Liver (tissue), 9 donors: ENCODE measurements around the gene EVC. TPM values are rescaled to one million over a fixed set of nuclear protein-coding genes. Genes with fewer than 3 reads are reported as not detected.

Experiments used
- DNase-seq: peaks from one replicate; pipeline ENCODE4 v3.0.0-alpha.2; 2017; ENCODE audit warnings: low spot score
- H3K27ac ChIP-seq, 2 donors: one replicate each; pipeline ENCODE4 v1.7.0; 2013; ENCODE audit warnings: inconsistent platforms in 2 of 2, low read length in 2 of 2, control low read depth in 1 of 2, low read depth in 1 of 2, mild to moderate bottlenecking in 1 of 2
- H3K27me3 ChIP-seq, 4 donors: one replicate each; pipeline versions ENCODE4 v1.6.1 to v1.7.0; 2013; ENCODE audit warnings: low read length in 3 of 4, inconsistent platforms in 1 of 4, mild to moderate bottlenecking in 1 of 4, moderate library complexity in 1 of 4; ENCODE audit not compliant: control insufficient read depth in 4 of 4, insufficient read depth in 4 of 4
- H3K36me3 ChIP-seq, 4 donors: one replicate each; pipeline versions ENCODE4 v1.6.1 to v1.7.0; 2013; ENCODE audit warnings: low read length in 3 of 4, mild to moderate bottlenecking in 3 of 4, low read depth in 1 of 4, moderate library complexity in 1 of 4; ENCODE audit not compliant: control insufficient read depth in 4 of 4, insufficient read depth in 3 of 4
- H3K4me1 ChIP-seq, 4 donors: one replicate each; pipeline versions ENCODE4 v1.6.1 to v1.7.0; 2013; ENCODE audit warnings: low read length in 3 of 4, mild to moderate bottlenecking in 3 of 4, moderate library complexity in 1 of 4; ENCODE audit not compliant: control insufficient read depth in 4 of 4, insufficient read depth in 4 of 4
- H3K4me3 ChIP-seq, 3 donors: one replicate each; pipeline versions ENCODE4 v1.6.1 to v1.7.0; 2013; ENCODE audit warnings: low read length in 3 of 3, control low read depth in 1 of 3, low read depth in 1 of 3, mild to moderate bottlenecking in 1 of 3
- H3K9ac ChIP-seq, 2 donors: one replicate each; pipeline ENCODE4 v1.7.0; 2013; ENCODE audit warnings: low read length in 2 of 2, mild to moderate bottlenecking in 2 of 2, moderate library complexity in 2 of 2, control low read depth in 1 of 2, low read depth in 1 of 2
- H3K9me3 ChIP-seq, 4 donors: one replicate each; pipeline versions ENCODE4 v1.6.1 to v1.7.0; 2013; ENCODE audit warnings: low read length in 3 of 4; ENCODE audit not compliant: control insufficient read depth in 4 of 4
- EGR1 ChIP-seq, 2 donors: IDR thresholded peaks; 2 replicates each; pipeline ENCODE4 v1.6.1; 2016 to 2018; ENCODE audit warnings: antibody characterized with exemption in 2 of 2, low read depth in 2 of 2
- HNF4A ChIP-seq, 2 donors: conservative IDR thresholded peaks; 2 replicates each; pipeline ENCODE4 v1.6.1; 2016; ENCODE audit warnings: antibody characterized with exemption in 2 of 2, mild to moderate bottlenecking in 2 of 2
- HNF4G ChIP-seq: IDR thresholded peaks from 2 replicates; pipeline ENCODE4 v1.6.1; 2016; ENCODE audit warnings: antibody characterized with exemption
- JUND ChIP-seq, 2 donors: IDR thresholded peaks; 2 replicates each; pipeline ENCODE4 v1.6.1; 2016; ENCODE audit warnings: antibody characterized with exemption in 2 of 2
- NR2F2 ChIP-seq: IDR thresholded peaks from 2 replicates; pipeline ENCODE4 v1.6.1; 2016; ENCODE audit warnings: antibody characterized with exemption
- RAD21 ChIP-seq, 2 donors: IDR thresholded peaks; 2 replicates each; pipeline ENCODE4 v1.6.1; 2016; ENCODE audit warnings: antibody characterized with exemption in 2 of 2, mild to moderate bottlenecking in 2 of 2
- RXRA ChIP-seq, 2 donors: IDR thresholded peaks; 2 replicates each; pipeline ENCODE4 v1.6.1; 2017 to 2018; ENCODE audit warnings: antibody characterized with exemption in 2 of 2, mild to moderate bottlenecking in 1 of 2
- SP1 ChIP-seq: IDR thresholded peaks from 2 replicates; pipeline ENCODE4 v1.6.1; 2018; ENCODE audit warnings: antibody characterized with exemption, mild to moderate bottlenecking
- TAF1 ChIP-seq: conservative IDR thresholded peaks from 2 replicates; pipeline ENCODE4 v1.6.1; 2016; ENCODE audit warnings: antibody characterized with exemption, mild to moderate bottlenecking
- YY1 ChIP-seq: IDR thresholded peaks from 2 replicates; pipeline ENCODE4 v1.6.1; 2016; ENCODE audit warnings: antibody characterized with exemption, mild to moderate bottlenecking
- WGBS: extraction: QIAGEN DNeasy Blood & Tissue Kit; methylation state at CpG from one replicate; pipeline ENCODE4 v1.1.7; 2013; 5-methylcytosine and 5-hydroxymethylcytosine counted together
- polyA plus RNA-seq, 2 donors: library from polyadenylated mRNA; stranded (reverse) in 1 of 2; unstranded in 1 of 2; fragments of 200-250 nt in 1 of 2; fragments of >200 nt in 1 of 2; fragmentation: Nextera tagmentation in 1 of 2; extraction: Ambion mirVana in 1 of 2; gene quantifications; one replicate each; pipeline versions ENCODE4 v1.2.1 to v1.2.3, GENCODE V29; 2013 to 2015
- total RNA-seq, 2 donors: library from RNA; depleted of rRNA; stranded (reverse); fragments of >200 nt; gene quantifications; one replicate each; pipeline ENCODE4 v1.2.3, GENCODE V29; 2014
- TF ChIP-seq, protein P1 (sequence below): IDR thresholded peaks from 2 replicates; pipeline ENCODE4 v1.6.1; 2016; ENCODE audit warnings: antibody characterized with exemption
- TF ChIP-seq, protein P2 (sequence below): IDR thresholded peaks from 2 replicates; pipeline ENCODE4 v1.6.1; 2016; ENCODE audit warnings: antibody characterized with exemption, mild to moderate bottlenecking
- TF ChIP-seq, protein P3 (sequence below): fragments of 150-350 bp; IDR thresholded peaks from 2 replicates; pipeline ENCODE4 v1.5.1; 2017; ENCODE audit warnings: improper control_type of control experiment, low read depth, low read length; ENCODE audit not compliant: missing input control
- TF ChIP-seq, protein P4 (sequence below): IDR thresholded peaks from 2 replicates; pipeline ENCODE4 v1.6.1; 2016; ENCODE audit warnings: antibody characterized with exemption
- TF ChIP-seq, protein P5 (sequence below): IDR thresholded peaks from 2 replicates; pipeline ENCODE4 v1.6.1; 2016; ENCODE audit warnings: antibody characterized with exemption
- donor health status: healthy.
- donor health status: healthy.
- donor health status: healthy.
- donor health status: healthy.
- donor health status: healthy.

The EVC gene
- total and polyA plus RNA-seq, 4 donors = 0.76 to 10.9 (median 3.2) TPM

DNA sequence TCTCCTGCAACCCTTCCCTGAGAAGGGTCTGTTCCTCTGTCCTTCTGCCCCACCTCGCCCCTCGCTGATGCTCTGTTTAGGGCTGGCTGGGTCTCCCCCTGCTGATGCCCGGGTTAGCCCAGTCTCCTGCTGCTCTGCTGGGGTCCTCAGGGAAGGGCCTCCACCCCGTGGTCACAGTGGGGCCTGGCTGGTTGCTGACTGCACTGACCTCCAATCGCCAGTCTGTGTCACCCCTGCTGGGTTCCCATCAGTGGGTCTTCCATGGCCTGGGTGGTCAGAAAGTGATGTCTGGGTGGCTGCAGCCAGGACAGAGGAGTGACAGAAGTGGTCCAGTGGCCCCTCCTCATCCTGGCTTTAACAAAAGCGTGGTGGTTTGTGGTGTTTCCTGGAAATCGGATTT, 44.7 kb downstream of the EVC start:
- WGBS = 80% methylated on average over 7 of the region's 7 CpGs
- no peak for TF ChIP-seq SP1
- TF ChIP-seq EGR1 (IDR thresholded peaks at IDR 0.05; ENCODE audit: low read depth in 2 of 2) = no peak
- TF ChIP-seq, protein P1, sequence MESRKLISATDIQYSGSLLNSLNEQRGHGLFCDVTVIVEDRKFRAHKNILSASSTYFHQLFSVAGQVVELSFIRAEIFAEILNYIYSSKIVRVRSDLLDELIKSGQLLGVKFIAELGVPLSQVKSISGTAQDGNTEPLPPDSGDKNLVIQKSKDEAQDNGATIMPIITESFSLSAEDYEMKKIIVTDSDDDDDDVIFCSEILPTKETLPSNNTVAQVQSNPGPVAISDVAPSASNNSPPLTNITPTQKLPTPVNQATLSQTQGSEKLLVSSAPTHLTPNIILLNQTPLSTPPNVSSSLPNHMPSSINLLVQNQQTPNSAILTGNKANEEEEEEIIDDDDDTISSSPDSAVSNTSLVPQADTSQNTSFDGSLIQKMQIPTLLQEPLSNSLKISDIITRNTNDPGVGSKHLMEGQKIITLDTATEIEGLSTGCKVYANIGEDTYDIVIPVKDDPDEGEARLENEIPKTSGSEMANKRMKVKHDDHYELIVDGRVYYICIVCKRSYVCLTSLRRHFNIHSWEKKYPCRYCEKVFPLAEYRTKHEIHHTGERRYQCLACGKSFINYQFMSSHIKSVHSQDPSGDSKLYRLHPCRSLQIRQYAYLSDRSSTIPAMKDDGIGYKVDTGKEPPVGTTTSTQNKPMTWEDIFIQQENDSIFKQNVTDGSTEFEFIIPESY = no peak
- TF ChIP-seq, protein P2, sequence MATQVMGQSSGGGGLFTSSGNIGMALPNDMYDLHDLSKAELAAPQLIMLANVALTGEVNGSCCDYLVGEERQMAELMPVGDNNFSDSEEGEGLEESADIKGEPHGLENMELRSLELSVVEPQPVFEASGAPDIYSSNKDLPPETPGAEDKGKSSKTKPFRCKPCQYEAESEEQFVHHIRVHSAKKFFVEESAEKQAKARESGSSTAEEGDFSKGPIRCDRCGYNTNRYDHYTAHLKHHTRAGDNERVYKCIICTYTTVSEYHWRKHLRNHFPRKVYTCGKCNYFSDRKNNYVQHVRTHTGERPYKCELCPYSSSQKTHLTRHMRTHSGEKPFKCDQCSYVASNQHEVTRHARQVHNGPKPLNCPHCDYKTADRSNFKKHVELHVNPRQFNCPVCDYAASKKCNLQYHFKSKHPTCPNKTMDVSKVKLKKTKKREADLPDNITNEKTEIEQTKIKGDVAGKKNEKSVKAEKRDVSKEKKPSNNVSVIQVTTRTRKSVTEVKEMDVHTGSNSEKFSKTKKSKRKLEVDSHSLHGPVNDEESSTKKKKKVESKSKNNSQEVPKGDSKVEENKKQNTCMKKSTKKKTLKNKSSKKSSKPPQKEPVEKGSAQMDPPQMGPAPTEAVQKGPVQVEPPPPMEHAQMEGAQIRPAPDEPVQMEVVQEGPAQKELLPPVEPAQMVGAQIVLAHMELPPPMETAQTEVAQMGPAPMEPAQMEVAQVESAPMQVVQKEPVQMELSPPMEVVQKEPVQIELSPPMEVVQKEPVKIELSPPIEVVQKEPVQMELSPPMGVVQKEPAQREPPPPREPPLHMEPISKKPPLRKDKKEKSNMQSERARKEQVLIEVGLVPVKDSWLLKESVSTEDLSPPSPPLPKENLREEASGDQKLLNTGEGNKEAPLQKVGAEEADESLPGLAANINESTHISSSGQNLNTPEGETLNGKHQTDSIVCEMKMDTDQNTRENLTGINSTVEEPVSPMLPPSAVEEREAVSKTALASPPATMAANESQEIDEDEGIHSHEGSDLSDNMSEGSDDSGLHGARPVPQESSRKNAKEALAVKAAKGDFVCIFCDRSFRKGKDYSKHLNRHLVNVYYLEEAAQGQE = no peak
- TF ChIP-seq, protein P3, sequence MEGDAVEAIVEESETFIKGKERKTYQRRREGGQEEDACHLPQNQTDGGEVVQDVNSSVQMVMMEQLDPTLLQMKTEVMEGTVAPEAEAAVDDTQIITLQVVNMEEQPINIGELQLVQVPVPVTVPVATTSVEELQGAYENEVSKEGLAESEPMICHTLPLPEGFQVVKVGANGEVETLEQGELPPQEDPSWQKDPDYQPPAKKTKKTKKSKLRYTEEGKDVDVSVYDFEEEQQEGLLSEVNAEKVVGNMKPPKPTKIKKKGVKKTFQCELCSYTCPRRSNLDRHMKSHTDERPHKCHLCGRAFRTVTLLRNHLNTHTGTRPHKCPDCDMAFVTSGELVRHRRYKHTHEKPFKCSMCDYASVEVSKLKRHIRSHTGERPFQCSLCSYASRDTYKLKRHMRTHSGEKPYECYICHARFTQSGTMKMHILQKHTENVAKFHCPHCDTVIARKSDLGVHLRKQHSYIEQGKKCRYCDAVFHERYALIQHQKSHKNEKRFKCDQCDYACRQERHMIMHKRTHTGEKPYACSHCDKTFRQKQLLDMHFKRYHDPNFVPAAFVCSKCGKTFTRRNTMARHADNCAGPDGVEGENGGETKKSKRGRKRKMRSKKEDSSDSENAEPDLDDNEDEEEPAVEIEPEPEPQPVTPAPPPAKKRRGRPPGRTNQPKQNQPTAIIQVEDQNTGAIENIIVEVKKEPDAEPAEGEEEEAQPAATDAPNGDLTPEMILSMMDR = no peak
- no peak for TF ChIP-seq RAD21 (IDR thresholded peaks at IDR 0.05)
- TF ChIP-seq, protein P4, sequence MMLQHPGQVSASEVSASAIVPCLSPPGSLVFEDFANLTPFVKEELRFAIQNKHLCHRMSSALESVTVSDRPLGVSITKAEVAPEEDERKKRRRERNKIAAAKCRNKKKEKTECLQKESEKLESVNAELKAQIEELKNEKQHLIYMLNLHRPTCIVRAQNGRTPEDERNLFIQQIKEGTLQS = no peak
- no peak for TF ChIP-seq RXRA (IDR thresholded peaks at IDR 0.05)
- TF ChIP-seq YY1 = no peak
- TF ChIP-seq NR2F2 = no peak
- TF ChIP-seq, protein P5, sequence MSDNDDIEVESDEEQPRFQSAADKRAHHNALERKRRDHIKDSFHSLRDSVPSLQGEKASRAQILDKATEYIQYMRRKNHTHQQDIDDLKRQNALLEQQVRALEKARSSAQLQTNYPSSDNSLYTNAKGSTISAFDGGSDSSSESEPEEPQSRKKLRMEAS = no peak
- no peak for TF ChIP-seq HNF4G
- TF ChIP-seq HNF4A (conservative IDR thresholded peaks at IDR 0.05) = no peak
- TF ChIP-seq JUND (IDR thresholded peaks at IDR 0.05) = no peak

DNA sequence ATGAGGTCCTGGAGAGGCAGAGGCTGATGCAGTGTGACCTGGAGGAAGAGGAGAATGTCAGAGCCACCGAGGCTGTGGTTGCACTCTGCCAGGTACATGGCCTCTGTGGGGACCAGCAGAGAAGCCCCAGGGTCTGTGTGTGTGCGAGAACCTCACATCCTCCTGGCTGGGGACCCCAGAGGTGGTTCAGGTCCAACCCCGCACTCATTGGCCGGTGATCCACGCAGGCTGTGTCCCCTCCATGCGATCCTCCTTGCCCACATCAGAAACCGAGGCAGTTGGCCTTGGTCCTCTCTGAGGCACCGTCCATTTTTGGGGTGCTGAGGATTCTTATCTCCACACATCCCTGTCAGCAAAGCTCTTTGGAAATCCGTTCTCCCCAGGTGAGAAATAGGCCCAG, 45.3 kb downstream of the EVC start:
- H3K4me1 ChIP-seq = no peaks in the 10 kb centered on the region
- 92% methylated on average over 9 of the region's 9 CpGs for WGBS
- H3K36me3 ChIP-seq = peaks cover 0 to 32% (median 0%) of the 10 kb centered on the region in 4 donors
- no peak for DNase-seq
- TF ChIP-seq HNF4A (conservative IDR thresholded peaks at IDR 0.05) = no peak
- no peak for TF ChIP-seq EGR1 (IDR thresholded peaks at IDR 0.05; ENCODE audit: low read depth in 2 of 2)
- TF ChIP-seq HNF4G = no peak
- no peak for TF ChIP-seq RXRA (IDR thresholded peaks at IDR 0.05)
- TF ChIP-seq SP1 = no peak
- TF ChIP-seq, protein P2 = no peak
- TF ChIP-seq, protein P5 = no peak
- no peak for TF ChIP-seq TAF1
- TF ChIP-seq, protein P1 = no peak
- no peak for TF ChIP-seq RAD21 (IDR thresholded peaks at IDR 0.05)
- no peak for TF ChIP-seq JUND (IDR thresholded peaks at IDR 0.05)
- TF ChIP-seq, protein P4 = no peak
- no peak for TF ChIP-seq YY1
- H3K9ac ChIP-seq = no peak overlapping the region
- H3K27me3 ChIP-seq = no peaks in the 10 kb centered on the region
- no peak overlapping the region for H3K4me3 ChIP-seq
- no peaks in the 10 kb centered on the region for H3K9me3 ChIP-seq
- no peak overlapping the region for H3K27ac ChIP-seq

More for the DNA sequence above, 44.7 kb downstream of the EVC start:
- H3K4me1 ChIP-seq = no peaks in the 10 kb centered on the region
- no peak for DNase-seq
- no peak overlapping the region for H3K4me3 ChIP-seq
- H3K27ac ChIP-seq = no peak overlapping the region
- no peaks in the 10 kb centered on the region for H3K9me3 ChIP-seq
- no peak overlapping the region for H3K9ac ChIP-seq
- H3K36me3 ChIP-seq = peaks cover 0 to 32% (median 0%) of the 10 kb centered on the region in 4 donors
- no peaks in the 10 kb centered on the region for H3K27me3 ChIP-seq
